HT1080 (cell line): ENCODE measurements around the gene RBBP6. TPM values are rescaled to one million over a fixed set of nuclear protein-coding genes. Genes with fewer than 3 reads are reported as not detected.
"Not testable (repeated sequence)": the region's sequence is repeated elsewhere in the genome, so short reads cannot be mapped to it uniquely, and the experiment has no call there.

Source experiments
- DNase-seq: peaks from one replicate; pipeline ENCODE4 v3.0.0-alpha.2; 2015; ENCODE audit warnings: low read depth
- total RNA-seq: library from RNA; depleted of rRNA; stranded (reverse); fragments of >200 nt; shearing (Covaris generic); gene quantifications from 2 replicates; pipeline ENCODE4 v1.2.3, GENCODE V29; 2014

RBBP6 gene
- total RNA-seq, 1 experiment from 2014 or later = 13.9 TPM

GRCh38 chr16:24568392-24568791, 29.0 kb downstream of the RBBP6 start:
- DNase-seq = peak; percentile 18

DNA sequence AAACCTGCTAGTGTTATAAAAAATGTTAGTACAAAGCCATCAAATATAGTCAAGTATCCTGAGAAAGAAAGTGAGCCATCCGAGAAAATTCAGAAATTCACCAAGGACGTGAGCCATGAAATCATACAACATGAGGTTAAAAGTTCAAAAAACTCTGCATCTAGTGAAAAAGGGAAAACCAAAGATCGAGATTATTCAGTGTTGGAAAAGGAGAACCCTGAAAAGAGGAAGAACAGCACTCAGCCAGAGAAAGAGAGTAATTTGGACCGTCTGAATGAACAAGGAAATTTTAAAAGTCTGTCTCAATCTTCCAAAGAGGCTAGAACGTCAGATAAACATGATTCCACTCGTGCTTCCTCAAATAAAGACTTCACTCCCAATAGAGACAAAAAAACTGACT, 31.7 kb downstream of the RBBP6 start:
- DNase-seq = no peak

DNA sequence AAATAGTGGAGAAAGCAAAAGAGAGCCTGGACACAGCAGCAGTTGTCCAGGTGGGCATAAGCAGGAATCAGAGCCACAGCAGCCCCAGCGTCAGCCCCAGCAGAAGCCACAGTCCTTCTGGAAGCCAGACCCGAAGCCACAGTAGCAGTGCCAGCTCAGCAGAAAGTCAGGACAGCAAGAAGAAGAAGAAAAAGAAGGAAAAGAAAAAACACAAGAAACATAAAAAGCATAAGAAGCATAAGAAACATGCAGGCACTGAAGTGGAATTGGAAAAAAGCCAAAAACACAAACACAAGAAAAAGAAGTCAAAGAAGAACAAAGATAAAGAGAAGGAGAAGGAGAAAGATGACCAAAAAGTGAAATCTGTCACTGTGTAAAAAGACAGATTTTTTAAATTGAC, 32.7 kb downstream of the RBBP6 start:
- no peak for DNase-seq

DNA sequence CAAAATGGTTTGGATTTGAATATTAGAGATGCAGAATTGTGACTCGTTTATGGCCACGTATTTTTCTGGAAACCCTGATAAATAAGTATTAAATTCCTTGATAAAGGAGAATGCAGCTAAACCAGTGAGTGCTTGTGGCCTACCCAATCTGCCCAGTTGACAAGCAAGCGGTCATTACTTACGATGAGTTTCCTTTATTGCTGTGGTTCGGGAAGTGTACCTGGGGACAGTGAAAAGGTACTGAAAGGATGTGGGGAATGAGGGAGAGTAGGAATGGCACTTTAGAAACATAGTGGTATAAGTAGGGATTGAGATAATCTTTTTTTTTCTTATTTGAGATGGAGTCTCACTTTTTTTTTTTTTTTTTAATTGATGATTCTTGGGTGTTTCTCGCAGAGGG, 33.8 kb downstream of the RBBP6 start:
- DNase-seq = no peak

DNA sequence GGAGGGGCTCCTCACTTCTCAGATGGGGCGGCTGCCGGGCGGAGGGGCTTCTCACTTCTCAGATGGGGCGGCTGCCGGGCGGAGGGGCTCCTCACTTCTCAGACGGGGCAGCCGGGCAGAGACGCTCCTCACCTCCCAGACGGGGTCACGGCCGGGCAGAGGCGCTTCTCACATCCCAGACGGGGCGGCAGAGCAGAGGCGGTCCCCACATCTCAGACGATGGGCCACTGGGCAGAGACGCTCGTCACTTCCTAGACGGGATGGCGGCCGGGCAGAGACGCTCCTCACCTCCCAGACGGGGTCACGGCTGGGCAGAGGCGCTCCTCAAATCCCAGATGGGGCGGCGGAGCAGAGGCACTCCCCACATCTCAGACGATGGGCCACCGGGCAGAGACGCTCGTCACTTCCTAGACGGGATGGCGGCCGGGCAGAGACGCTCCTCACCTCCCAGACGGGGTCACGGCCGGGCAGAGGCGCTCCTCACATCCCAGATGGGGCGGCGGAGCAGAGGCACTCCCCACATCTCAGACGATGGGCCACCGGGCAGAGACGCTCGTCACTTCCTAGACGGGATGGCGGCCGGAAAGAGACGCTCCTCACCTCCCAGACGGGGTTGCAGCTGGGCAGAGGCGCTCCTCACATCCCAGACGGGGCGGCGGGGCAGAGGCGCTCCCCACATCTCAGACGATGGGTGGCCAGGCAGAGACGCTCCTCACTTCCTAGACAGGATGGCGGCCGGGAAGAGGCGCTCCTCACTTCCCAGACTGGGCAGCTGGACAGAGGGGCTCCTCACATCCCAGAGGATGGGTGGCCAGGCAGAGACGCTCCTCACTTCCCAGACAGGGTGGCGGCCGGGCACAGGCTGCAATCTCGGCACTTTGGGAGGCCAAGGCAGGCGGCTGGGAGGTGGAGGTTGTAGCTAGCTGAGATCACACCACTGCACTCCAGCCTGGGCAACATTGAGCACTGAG, 35.4 kb downstream of the RBBP6 start:
- DNase-seq = not testable (repeated sequence)

DNA sequence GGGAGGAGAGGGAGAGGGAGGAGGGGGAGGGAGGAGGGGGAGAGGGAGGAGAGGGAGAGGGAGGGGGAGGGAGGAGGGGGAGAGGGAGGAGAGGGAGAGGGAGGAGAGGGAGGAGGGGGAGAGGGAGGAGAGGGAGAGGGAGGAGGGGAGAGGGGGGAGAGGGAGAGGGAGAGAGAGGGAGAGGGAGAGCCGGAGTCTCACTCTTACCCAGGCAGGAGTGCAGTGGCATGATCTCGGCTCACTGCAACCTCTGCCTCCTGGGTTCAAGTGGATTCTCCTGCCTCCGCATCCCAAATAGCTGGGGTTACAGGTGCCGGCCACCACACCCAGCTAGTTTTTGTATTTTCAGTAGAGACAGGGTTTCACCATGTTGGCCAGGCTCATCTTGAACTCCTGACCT, 36.4 kb downstream of the RBBP6 start:
- DNase-seq = not testable (repeated sequence)

GRCh38 chr16:24577167-24577566, 37.8 kb downstream of the RBBP6 start:
- DNase-seq = peak; percentile 3

GRCh38 chr16:24580665-24581064, 41.3 kb downstream of the RBBP6 start:
- peak; percentile 37 for DNase-seq

- no peak for DNase-seq
Measured at GRCh38 chr16:24583494-24583893, 44.1 kb downstream of the RBBP6 start.

GRCh38 chr16:24589997-24590396, 50.6 kb downstream of the RBBP6 start:
- no peak for DNase-seq

- DNase-seq = no peak
Measured at GRCh38 chr16:24598777-24599437, 59.5 kb downstream of the RBBP6 start.

DNA sequence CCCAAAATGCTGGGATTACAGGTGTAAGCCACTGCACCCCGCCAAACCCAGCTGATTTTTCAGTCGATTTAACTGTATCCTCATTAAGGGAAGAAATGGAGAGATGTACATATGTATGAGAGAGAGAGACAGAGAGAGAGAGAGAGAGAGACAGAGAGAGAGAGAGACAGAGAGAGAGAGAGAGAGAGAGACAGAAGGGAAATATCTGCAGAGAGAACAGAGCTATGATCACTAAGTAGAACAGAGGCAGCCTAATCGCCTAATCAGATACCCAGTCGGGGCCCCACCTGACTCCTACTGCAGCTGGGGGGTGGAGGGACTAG, 70.0 kb downstream of the RBBP6 start:
- DNase-seq = no peak

GRCh38 chr16:24609740-24610415, 70.5 kb downstream of the RBBP6 start:
- no peak for DNase-seq

DNA sequence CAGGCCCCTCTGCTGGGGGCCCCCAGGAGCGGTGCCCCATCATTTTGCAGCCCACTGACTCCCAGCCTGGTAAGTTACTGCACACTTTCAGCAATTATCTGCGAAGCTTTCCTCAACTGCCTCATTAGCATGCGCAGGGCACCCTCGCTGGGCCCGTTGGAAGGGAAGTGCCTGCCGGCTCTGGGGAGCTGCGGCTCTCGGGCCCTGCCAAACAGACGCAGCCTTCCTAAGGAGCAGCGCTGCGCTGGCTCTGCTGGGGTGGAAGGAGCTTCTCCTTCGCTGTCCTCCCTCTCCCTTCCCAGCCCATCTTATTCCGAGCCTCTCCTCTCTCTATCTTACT, 71.0 kb downstream of the RBBP6 start:
- DNase-seq = no peak

DNA sequence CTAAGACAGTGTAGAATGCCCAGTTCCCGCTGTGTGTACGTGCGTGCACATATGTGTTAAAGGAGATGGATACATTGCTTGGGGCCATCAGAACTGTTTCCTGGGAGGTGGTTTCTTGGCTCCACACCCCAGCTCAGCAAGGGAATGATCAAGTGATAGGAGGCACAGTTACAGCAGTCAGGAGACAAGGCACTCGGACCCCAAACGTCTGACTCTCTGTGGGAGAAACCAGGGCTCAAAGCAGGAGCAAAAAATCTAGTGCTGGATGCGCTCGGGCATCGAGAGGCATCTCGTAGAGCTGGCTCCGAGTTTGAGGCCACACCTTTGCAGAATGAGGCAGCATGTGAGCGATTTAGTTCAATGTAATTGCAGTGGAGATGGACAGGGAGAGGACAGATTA, 71.9 kb downstream of the RBBP6 start:
- no peak for DNase-seq

DNA sequence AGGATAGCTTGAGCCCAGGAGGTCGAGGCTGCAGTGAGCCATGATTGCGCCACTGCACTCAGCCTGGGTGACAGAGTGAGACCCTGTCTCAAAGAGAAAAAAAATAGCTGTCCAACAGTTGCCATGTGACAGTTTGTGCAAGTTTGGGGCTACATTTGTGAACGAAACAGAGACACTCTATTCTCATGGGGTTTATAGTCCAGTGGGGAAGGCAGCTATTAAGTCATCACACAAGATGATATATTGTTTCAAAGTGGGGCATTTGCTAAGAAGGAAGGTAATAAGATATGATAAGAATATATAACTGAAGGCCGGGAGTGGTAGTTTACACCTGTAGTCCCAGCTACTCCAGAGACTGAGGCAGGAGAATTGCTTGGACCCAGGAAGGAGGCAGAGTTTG, 73.3 kb downstream of the RBBP6 start:
- DNase-seq = no peak

GRCh38 chr16:24613267-24613666, 73.9 kb downstream of the RBBP6 start:
- DNase-seq = not testable (repeated sequence)

GRCh38 chr16:24617502-24617901, 78.1 kb downstream of the RBBP6 start:
- no peak for DNase-seq
